ENCODE data around the gene BTBD7.

Gene BTBD7

GRCh38 chr14:93302688-93303581, 29.9 kb downstream of the BTBD7 start:
- no peak for DNase-seq

- DNase-seq, result no peak
These were observed 30.9 kb downstream of the BTBD7 start for GRCh38 chr14:93301821-93302447.

GRCh38 chr14:93299866-93300265, 33.0 kb downstream of the BTBD7 start:
- DNase-seq, result no peak

DNA sequence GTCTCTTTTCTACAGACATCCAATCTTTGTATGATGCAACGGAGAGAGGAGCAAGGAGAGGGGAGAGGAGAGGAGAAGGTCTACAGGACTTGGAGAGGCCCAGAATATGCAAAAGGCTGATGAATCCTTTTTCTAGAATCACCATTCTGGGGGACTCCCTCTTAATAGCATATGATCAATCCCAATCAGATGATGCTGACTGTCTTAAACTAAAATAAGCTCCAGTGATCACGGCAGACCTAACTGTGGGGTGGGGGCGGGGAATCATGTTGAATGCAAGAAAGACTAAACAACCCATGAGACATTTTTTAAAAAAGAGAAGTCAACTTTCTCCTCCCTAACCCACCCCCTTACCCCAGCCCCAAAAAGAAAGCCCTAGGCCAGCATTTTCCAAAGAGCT, 33.4 kb downstream of the BTBD7 start:
- DNase-seq, result no peak

DNA sequence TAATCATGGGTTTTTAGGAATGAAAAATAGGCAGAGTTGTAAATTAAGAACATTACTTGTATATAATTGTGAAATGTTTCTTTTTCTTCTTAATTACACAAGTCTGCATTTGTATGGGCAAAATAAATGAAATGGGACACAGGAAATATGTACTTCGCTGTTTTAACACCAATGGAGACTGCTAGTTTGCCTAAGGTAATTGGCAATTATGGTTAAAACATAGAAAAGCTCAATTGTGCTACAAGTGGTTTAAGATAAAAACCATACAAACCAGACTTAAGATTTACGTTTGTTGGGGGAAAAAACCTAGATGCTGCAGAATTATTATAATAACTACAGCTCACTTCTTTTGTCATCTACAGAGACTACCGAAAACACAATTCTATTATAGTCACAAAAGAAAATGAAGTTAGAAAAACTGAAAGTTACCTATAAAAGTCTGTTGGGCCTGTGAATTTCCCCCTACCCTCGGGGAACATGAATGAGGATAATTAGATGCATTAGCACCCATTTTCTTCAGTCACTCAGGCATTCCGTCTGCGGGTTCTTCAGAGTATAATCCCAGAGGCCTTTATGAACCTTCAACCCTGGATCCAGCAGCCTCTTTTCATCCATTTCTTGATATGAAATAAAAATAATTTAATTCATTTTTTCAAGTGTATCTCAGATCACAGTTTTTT, 37.2 kb downstream of the BTBD7 start:
- DNase-seq, result no peak

DNA sequence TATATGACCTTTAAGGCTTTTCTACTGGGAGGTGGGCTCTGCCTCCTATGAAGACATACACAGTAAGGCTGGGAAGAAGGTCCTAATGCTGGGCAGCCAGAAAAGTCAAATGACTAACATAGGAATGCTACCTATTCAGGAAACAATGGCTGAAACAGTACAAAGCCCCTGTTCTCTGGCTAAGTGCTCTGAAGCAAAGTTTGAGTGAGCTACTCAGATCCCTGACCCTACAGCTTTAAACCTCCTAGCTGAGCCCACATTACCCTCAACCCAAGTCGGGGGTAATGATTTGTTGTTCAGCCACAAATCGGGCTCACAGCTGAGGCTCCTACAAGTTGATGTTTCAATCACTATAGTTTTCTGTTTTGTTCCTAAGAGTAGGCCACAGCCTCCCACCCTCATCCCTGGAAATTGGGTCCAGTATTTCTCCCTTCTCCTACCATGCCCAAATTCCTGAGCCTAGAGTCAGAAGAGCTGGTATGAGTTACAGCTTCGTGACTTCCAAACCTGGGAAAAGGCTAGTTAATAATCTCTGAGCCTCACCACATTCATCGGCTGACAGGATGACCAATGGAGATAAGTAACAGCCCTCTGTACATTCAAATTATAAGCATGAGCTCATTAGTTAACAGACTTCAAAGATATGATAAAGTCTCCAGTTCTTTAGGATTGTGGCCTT, 46.5 kb downstream of the BTBD7 start:
- no peak for DNase-seq

- peak; percentile 49 for DNase-seq
These were observed 47.8 kb downstream of the BTBD7 start for GRCh38 chr14:93285044-93285443.

DNA sequence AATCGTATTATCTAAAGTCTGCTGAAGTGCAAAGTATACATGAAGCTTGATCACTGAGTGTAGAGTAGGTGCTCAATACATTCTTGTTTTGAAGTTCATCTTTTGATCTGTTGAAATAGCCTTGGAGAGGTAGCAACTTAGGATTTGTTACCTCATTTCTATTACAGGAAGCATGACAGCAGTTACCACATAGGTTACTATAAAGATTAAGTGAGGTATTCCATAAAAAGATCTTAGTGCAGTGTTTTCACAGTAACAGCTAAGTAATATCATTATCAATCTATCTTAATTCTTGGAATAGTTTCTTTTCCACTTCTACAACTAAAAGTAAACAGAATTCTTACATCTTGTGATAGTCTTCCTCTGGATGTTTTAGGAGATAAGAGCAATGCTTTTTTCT, 50.9 kb downstream of the BTBD7 start:
- DNase-seq, result no peak

DNA sequence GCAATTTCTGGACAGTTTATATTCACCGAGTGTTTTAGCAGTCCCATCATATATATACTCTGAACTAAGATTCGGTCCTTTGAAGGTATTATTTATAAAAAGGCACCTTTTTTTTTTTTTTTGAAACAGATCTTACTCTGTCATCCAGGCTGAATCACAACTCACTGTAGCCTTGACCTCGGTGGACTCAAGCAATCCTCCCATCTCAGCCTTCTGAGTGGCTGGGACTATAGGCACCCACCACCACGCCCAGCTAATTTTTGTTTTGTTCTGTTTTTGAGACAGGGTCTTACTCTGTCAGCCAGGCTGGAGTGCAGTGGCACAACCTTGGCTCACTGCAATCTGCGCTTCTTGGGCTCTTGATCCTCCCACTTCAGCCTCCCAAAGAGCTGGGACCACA, 52.1 kb downstream of the BTBD7 start:
- DNase-seq, result no peak

- DNase-seq, result no peak
These were observed 56.7 kb downstream of the BTBD7 start for GRCh38 chr14:93276031-93276716.

DNA sequence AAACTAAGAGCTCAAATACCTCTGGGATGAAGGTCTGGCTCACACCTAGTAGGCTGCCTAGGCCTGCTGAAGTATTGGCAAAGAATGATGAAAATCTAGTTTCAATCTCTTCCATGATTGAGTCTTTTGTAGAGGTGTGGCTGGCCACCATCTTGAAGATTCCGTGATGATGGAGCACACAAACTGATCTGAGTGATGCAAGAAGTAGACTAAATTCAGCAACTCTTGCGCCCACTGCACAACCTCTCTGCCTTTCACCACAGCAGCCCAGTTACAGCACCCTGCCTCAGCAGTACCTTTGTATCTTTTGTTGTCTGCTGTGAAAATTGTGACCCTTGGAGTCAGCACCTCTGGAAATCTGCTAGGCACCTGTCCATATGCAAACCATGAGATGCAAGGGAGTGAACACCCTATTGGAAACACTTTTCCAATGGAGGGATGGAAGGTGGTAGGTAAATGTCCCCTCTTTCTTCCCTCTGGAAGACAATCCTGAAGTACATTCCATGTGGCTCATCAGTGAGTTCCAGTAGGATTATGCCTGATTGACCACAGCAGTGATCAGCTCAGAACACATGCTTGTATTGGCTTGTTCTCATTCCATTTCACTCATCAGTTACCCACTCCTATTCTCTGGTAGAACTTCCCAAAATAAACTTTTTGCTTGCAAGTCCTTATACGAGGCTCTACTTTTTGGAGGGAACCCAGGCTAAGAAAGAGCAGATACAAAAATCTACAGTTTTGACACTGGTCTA, 58.6 kb downstream of the BTBD7 start:
- DNase-seq, result no peak

DNA sequence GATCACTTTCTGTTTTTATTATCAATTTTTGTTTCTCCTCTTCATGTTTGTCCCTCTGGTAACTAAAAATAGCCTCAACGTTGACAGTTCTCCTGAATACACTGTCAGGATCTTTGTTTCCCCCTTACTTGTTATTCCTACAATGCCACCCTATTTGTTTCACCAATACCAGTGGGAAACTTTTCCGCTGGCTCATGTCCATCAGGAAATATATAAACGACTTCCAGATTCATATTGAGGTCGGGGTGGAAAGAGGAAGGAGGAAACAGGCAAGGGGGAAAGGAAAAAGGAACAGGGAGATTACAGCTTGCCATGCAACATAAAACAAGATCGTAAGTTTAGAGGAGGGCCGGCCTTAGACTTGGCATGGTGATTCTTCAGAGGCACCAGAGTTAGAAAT, 61.7 kb downstream of the BTBD7 start:
- no peak for DNase-seq

DNA sequence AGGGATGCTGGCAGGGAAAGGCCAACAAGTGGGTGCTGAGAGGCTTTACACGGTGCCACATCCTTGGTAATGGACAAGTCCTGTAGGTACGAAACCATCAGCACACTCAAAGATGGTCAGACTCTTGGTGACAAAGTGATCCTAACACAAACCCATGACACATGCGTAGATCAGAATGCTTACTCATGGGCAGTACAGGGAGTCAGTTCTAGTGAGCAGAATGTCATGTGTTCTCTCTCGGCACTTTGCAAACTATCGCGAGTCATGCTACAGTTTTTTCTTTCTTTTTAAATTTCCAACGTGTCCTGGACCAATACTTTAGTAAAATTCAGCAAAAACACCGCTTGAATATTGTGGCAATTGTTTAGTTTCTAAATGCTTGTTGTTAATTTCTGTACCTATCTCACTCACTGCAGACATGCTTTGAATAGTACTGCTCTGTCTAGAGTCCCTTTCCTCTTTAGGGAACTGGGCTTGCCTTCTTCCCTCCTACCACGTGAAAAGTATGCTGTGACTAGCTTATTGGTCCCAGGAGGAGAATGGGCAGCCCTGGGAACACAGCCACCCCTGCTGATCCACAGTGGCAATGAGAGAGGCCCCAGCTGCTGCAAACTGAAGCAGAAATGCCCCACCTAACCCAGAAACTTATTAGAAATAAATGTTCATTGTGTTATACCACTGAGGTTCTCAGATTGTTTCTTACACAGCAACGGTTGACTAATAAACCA, 63.3 kb downstream of the BTBD7 start:
- DNase-seq, result no peak

DNA sequence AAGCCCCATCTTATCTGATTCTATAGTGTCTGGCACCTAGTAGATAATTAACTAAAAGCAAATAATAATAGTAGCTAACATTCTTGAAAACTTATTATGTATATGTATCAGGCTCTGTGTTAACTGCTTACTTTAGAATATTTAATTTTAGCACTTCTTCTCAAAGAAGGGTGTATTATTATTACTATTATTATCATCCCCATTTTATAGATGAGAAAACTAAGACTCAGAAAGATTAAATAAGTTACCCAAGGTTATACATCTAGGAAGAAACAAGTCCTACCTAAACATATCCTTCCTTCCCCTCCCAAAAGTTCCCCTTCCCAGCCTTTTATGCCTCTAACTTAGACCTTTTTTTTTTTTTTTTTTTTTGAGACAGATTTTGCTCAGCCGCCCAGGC, 64.4 kb downstream of the BTBD7 start:
- no peak for DNase-seq

DNA sequence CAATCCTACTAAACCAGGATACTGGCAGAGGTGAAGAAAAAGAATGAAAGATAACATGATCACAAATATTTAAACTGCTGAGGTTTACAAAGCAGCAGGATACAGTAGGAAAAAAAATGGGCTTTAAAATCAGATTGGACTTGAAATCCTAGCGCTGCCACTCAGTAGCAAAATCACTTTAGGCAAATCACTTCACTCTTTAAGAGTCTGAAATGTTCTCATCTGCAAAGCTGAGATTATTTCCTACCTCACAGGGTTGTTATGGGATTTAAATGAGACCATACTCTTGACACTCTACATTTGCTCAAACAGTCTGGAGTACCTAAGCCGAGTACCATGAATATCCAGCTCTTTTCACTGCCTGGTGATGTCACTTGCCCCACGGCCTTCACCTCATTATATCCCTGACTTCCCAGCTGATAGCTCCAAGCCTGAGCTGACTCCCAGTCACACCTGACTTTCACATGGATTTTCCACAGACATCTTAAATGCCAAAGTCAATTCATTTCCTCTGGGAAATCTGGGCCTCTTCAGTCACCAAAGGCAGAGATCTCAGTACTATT, 65.6 kb downstream of the BTBD7 start:
- DNase-seq, result no peak

DNA sequence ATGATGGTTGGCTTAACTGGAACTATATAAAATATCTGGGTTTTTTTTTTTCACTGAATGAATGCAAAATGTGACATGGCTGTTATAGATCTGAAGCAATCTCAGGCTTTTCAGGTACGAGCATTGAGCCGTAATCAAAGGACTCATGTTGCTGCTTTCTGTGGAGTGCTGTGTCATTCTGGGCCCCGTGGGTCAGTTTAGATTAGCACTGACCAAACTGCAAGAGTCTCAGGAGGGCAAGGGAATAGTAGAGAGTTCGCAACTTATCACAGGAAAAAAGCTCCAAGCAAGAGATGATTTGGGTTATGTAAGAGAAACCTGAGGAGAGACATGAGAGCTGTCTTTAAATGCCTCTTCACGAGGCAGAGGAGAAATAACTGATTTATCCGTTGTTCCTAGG, 66.7 kb downstream of the BTBD7 start:
- no peak for DNase-seq

GRCh38 chr14:93263416-93263815, 69.4 kb downstream of the BTBD7 start:
- no peak for DNase-seq

DNA sequence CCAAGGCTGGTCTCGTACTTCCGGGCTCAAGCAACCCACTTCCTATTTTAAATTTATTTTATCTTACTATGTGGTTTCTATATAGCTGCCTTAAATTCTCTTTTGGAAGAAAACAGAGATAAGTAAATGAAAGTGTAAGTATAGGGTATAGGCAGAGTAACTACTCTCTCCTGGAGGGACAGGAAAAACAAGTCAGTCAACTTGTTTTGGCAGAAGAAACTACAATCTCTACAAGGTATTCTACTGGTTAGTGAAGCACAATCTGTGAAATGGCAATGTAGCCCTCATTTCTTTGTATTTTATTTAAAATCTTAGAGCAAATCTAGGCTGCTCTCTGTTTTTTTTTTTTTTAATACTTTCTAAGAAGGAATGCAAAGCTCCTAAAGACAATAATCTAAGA, 70.4 kb downstream of the BTBD7 start:
- DNase-seq, result no peak

DNA sequence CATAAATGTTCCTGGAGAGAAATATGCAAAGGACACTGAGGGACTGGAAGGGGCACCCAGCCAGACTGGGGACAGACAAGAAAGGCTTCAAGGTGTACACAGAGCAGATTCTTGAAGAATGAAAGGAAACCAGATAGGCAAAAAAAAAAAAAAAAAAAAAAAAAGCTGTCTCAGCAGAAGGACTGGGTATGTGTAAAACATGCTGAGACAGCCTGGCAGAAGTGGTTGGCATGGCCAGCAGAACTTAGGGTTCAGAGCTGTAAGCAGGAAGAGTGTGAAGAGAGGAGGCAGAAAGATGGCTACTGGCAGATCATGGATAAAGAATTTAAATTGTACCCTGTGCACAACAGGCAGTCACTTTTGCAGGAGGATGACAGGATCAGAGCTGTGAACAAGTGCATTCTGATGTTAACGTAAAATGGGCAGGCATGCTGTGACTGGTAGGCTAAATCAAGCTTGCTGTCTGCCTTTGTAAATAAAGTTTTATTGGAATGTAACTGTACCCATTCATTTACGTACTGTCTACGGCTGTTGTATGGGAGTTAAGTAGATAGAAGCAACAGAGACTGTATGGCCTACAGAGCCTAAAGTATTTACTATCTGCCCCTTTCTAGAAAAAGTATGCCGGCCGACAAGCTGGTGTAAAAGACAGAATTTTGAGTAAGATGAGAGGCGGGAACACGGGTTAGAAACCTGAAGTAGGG, 83.6 kb downstream of the BTBD7 start:
- DNase-seq, result peak; percentile 76

- DNase-seq, result no peak
These were observed 86.3 kb downstream of the BTBD7 start for GRCh38 chr14:93246534-93246933.
